PC-3 (cell line): ENCODE data around the gene ARHGAP6.
"Not testable (repeated sequence)": the region's sequence is repeated elsewhere in the genome, so short reads cannot be mapped to it uniquely, and the experiment has no call there.

Source experiments
- CTCF ChIP-seq: fragments of 300-600 bp; sonication (generic); conservative IDR thresholded peaks from 2 replicates; pipeline ENCODE4 v1.5.1; 2017; ENCODE audit warnings: antibody characterized with exemption, low read depth, mild to moderate bottlenecking, low read length
- EZH2 ChIP-seq: fragments of 300-600 bp; sonication (generic); IDR thresholded peaks from one replicate; pipeline ENCODE4 v1.6.1; 2017; ENCODE audit warnings: antibody characterized with exemption, mild to moderate bottlenecking, low read length; ENCODE audit not compliant: unreplicated experiment
- EZH2phosphoT487 ChIP-seq: fragments of 300-600 bp; sonication (generic); IDR thresholded peaks from 2 replicates; pipeline ENCODE4 v1.6.1; 2018; ENCODE audit warnings: mild to moderate bottlenecking, antibody characterized with exemption, low read length, borderline replicate concordance

GRCh38 chrX:11235377-11235776 lies 430.3 kb downstream of the ARHGAP6 start:
- TF ChIP-seq CTCF, EZH2phosphoT487, EZH2: not testable (repeated sequence)
